HG03097 (cell line): ENCODE results near the gene CTNNBL1.

Source experiments
- ATAC-seq: cut with Tn5 transposase; IDR thresholded peaks from one replicate; pipeline ENCODE4 v1.9.1; 2021; ENCODE audit not compliant: unreplicated experiment, low FRiP score

Gene CTNNBL1

DNA sequence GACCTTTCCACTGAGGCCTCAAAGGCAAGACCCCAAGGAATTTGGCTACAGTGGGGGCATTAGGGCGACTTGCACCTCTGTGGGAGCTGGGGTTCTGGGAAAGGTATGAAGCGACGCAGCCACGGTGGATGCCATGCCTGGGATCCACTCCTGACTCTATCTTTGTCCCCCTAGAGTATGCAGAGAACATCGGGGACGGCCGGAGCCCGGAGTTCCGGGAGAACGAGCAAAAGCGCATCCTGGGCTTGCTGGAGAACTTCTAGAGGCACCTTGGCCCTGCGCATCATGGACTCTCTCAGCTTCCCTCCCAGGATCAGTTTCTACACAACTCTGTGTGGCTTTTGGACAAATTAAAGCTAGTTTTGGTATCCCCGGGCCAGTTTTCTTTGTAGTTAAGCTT, 177.9 kb downstream of the CTNNBL1 start:
- no peak for ATAC-seq

DNA sequence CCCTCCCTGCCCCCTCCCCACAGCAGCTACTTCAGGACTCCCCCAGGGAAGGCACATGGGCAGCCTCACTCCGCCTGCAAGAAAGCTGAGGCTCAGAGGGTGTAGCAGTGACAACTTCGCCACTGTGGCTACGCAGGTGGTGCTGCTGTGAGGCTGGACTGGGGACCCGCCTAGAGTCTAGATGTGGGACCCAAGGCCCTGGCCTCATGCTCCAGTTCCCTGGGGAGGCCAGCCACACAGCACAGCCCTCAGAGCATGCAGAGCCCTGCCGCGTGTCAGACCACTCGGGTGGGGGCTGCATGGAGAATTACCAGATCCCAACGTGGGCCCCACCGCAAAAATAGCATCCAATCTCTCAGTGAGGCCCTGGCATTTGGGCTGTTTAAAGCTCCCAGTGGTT, 178.3 kb downstream of the CTNNBL1 start:
- no peak for ATAC-seq

DNA sequence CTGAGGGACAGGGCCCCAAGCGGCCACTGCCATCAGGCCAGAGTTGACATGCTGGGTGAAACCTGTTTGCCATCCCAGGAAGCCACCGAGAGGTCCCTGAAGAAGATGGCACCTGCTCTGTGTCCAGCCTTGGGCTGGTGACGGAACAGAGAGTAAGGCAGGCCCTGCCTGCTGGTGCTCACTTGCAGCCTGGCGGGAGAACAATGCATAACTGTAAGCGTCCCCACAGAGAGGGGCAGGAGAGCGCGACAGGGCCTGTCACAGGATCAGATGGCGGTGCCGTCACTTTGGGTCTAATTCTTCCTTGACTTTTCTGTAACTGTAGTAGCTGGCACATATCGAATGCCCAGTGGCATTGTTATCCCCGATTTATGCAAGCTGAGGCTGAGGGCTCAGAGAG, 180.1 kb downstream of the CTNNBL1 start:
- no peak for ATAC-seq

DNA sequence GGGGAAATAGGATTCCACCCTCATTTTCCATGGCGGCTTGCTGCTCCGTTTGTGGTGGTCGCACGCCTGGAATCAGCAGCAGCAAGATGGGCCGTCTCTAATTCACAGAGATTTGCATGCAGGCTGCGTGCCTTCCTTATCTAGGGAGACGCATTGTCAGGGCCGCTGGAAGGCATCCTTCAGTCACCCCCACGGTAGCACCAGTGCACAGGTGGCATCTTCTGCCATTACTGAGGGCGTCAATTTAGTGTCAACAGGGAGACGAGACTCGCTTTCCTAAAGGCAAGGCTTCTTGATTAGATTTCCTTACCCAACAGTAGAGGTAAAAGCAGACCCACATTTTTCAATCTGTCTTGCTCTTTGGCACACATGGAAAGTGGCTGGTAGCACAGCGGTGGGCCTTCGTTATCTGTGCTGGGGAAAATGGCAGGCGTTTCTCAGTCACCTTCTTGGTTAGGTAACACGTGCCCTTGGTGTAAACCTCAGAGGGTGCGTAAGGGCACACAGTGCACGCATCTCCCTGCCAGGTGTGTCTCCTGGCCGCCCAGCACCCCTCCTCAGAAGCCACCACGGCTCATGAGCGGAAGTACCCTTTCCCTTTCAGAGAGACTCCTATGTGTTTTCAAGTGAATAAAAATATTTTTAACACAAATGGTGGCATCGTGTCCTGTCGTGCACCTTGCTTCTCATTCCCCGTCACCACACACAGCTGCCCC, 181.8 kb downstream of the CTNNBL1 start:
- no peak for ATAC-seq

DNA sequence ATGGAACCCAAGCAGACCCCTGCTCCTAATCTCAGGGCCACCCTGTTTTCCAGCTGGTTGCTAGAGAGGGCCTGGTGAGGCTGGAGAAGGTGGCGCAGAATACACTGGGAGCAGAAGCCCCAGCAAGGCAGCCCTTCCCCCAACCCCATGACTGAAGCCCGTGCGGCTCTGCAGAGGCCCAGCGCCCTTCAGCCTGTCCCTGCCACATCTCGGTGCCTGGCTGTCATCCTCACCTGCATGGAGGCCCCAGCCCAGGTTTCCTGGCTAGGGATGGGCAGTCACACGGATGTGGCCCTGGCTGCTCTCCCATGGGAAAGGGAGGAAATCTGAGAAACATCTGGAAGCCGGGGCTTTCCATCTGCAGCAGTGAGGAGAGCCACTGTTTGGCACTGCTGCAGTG, 183.0 kb downstream of the CTNNBL1 start:
- ATAC-seq: no peak

DNA sequence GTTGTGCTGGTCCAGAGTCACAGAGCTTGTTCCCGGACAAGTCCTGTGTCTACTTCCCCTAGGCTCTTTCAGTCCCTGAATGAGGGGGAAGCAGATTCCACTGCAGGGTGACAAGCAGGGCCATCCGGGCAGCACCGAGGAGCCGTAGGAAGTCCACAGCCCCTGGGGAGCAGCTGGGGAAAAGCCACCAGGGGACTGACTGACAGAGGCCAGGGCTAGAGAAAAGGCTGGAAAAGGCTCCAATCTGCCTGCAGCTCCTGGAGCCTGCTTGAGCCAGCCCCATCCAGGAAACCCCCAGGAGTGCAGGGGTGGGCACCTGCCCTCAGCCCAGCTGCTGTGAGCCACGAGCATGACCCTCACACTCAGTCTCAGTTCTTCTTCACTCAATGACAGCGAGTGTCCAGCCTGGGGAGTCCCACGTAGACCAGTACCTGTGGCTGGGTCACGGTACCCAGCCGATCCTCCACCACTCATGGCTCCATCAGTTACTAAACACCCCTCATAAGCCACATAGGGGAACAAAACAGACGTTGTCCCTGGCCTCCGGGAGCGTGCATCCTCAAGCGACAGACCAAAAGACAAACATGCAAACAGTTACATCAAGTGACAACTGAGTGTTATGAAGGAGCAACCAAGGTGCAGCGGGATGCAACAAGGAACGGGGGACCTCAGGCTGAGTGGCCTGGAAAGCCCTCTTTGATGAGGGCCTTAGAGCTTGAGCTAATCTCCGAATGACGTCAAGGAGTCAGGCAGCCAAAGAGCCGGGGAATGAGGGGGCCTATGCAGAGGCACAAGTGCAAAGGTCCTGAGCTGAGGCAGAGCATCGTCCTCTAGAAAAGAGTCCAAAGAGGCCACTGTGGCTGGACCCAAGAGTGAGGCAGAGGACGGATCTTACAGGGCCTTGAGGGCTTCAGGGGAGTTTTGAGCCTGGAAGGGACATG, 184.3 kb downstream of the CTNNBL1 start:
- no peak for ATAC-seq

DNA sequence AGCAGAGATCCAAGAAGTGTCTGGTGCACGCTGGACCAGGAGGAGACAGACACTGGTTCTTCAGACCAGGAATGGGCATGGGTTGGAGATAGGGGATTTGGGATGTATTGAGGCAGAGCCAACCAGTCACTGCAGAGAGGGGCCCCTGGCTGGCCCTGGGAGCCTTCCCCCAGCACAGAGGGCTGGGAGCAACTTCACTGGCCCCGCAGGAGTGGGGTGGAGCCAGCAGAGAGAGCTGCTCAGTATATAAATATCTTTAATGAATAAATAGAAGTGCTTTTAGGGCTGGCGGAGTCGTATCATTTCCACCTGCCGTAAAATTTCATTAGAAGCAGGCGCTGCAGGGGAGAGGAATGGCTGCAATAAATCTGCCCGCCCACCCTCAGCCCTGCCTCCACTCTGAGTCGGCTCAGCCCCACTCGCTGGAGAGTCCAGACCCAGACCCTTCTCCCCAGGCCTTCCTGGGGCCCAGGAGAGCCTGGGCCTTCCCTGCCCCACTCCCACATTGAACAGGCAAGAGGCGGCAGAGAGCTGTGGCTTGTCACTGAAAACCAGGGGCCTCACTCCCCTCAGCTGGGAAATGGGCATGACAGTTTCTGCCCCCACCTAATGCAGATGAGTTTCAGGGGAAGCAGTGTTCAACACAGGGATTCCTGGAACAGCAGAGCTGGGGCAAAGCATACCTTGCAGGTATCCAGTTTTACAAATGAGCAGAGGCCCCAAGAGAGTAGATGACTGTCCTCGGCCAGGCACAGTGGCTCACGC, 185.2 kb downstream of the CTNNBL1 start:
- no peak for ATAC-seq

DNA sequence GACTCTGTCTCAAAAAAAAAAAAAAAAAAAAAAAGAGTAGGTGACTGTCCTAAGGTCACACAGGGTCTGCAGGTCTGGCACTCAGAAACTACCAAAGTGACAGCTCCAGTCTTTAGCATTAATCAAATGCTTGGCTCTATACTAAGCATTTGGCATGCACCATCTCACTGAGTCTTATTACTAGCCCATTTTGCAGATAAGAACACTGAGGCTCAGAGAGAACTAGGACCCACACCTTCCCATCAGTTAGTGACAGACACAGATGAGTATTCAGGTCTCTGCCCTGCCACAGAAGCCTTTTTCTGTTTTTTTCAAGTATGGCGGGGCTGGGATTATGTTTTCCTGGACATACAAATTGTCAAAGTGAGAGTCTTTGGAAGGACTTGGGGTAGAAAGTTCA, 186.0 kb downstream of the CTNNBL1 start:
- no peak for ATAC-seq

DNA sequence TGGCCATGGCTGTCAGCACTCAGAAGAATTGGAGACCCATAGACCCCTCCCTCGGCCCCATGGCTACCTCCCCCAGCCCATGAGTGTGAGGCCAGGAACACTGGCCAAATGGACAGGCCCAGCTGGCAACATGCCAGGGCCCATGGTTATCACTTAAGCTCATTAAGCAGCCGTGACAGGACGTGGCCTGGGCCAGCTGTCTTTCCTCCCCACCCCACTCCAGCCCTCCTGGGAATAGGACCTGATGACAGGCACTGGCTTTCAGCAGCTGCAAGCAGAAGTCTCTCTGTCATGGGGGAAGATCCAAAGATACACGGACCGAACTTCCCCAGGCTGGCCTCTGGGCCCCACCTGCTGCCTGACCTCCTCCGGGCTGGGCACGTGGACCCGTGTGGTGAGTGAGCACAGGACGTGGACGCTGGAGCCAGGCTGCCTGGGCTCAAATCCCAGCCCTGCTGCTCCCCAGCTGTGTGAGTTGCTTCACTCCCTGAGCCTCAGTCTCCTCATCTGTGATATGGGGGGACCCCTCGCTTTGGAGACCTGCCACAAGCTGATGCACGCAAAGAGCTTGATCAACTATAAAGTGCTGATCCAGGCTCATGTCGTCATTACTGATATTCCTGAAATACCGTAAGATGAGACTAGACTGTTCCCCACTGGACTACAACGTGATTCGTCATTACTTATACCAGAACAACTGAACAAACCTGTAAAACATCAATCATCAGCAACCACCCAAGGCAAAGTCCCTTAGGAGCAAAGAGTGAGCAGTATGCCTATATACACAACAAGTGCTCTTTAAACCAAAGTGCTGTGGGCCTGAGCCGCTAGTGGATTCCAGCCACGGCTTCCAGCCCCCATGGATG, 187.1 kb downstream of the CTNNBL1 start:
- ATAC-seq: no peak

DNA sequence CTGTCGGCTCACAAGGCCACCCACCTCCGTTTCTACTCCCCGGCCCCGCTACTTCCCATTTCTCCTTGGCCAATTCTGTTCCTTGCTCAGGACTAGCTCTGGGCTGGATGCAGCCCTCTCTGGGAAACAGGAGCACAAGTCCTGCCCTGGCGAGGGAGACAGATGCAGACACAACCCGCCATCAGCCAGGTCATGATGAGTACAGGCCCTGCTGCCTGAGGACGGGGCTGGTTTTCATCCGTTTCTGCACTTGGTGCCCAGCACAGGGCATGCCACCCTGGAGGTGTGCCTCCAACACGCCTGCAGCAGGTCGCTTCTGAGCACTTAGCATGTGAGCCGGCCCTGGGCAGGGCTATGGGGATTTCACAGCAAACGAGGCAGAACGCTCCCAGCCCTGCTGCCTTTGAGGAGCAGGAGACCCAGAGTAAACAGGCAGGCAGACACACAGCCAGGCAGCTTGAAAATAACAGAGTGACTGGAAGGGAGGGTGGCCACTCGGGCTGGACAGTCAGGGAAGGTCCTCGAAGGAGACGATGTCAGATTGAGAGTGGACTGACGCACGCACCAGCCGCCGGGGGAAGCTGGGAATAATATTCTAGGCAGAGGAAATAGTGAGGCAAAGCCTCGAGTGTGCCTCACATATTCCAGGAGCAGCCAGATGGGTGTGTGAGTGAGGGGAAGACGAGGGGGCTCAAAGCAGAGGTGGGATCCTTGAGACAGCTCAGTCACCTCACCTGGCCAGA, 187.9 kb downstream of the CTNNBL1 start:
- no peak for ATAC-seq

DNA sequence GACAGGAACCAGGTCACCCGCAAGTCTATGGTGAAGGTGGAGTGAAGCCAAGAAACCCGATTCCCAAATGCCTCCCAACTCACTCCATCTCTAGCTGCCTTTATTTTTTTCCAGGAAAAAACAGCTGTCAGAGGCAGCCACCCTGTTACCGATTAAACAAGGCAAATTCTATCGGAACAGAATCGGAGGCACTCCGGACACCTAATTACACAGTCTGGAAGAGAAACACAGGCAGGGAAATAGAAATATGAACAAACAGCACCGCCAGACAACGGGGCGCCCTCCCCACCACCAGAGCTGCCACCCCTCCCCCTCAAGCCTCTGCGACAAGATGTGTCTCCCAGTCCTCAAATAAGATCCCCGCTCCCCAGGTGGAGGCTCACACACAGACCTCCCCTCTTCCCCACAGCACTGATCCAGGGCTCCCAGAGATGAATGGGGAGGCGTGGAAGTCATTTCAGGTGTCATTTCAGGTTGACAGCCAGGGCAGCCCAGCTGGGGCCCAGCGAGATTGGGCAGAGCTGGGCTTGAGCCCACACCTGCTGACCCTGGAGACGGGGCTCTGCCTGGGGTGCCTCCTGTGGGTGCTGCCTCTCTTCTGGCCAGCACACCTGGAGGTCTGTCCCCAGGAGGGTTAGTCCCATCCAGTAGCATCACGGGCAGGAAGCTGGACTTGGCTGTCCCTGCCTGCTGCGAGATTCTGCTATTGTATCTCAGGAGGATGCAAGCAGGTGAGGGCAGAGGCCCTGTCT, 189.3 kb downstream of the CTNNBL1 start:
- ATAC-seq: no peak

DNA sequence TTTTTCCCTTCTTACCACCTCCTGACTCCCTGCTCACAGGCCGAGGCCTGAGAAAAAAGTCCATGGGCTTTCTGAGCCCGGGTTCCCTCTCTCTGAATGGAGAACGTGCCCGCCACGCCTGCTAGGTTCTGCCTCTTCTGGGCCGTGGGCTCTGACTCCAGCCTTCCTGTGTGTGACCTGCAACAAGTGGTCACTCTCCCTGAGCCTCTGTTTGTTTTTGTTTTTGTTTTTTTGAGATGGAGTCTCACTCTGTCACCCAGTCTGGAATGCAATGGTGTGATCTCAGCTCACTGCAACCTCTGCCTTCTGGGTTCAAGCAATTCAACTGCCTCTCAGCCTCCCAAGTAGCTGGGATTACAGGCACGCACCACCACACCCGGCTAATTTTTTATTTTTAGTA, 191.2 kb downstream of the CTNNBL1 start:
- no peak for ATAC-seq

DNA sequence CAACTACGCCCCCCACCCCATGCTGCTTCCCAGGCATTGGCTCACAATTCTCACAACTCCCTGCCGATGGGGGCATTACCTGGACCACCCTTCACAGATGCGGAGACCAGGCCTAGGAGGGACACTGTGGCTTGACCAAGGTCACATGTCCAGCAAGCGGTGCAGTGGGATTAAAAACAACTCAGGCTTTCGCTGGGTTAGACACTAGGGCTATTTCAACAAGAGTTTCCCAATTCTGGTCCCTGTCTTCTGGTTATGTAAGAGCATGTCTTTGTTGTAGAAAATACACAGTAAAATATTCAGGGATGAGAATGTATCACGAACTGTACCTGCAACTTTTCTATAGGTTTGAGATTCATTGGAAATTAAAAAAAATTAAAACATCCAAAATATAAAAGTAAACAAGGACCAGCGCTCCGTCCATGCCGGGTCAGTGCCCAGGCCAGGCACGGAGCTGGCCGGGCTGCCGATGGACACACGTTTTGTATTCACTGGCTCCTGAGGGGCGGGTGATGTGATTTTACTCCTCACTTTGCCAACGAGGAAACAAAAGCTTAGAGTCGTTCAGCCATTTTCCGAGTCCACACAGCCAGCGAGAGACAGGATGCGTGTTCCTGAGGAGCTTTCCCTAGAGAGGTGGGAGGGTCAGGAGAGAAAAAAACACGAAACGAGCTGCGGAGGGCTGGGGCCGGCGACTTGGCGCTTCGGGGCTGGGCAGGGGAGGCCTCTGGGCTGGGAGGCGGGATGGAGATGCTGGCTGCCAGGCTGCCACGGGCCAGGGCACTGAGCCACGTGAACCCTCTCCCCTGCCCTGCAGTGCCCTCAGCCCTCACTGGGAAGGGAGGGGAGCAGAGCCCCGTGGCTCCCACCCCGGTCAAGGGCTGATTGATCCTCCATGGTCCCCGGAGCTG, 192.0 kb downstream of the CTNNBL1 start:
- no peak for ATAC-seq

DNA sequence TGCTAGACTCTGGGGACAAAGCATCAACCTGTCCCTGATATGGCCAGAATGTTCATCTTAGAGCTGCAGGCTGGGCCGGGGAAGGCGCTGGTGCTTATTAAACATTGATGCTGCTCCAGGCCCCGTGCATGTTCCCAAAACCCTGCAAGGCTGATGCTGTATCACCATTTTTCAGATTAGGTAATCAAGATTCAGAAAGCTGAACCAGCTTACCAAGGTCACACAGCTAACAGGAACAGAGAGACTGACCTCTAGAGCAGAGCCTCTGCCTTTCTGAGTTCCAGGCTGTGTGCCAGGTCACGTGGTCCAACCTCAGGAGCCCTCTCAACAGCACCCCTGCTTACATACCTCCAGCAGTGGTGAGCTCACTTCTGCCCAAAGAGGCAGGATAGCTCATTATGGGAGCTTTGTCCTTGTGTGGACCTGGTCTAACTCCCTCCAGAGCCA, 193.0 kb downstream of the CTNNBL1 start:
- no peak for ATAC-seq

DNA sequence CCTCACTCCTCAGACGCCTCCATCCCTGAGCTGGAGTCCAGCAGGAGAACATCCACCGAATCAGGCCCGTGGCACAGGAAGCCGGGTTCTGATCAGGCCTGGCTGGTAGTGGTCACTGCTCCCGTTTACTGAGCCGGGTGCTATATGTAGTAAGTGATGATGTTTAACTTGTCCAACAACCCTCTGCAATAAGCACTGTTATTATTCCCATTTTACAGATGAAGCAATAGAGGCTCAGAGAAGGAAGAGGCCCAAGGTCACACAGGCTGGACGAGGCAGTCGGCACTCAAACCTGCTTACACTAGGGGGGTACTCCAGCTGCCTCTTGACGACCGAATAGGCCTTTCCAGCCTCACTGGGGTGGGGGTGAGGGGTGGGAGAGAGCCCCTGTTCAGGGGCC, 194.8 kb downstream of the CTNNBL1 start:
- ATAC-seq: no peak

DNA sequence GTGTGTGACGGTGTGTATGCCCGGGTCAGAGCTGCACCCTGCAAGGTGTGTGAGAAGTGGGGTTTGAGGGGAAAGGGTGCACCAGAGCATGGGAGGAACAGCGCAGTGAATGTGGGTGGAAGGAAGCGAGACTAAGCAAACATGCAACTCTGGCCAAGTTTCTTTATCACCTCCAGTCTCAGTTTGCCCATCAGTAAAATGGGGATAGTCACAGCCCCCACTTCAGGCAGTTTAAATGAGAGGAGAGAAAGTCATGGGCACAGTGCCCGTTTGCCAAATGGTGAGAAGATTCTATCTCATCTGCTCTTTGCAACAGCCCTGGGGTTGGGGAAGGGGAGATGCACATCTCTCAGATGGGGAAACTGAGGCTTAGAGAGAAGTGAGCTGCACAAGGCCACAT, 196.3 kb downstream of the CTNNBL1 start:
- ATAC-seq: no peak

DNA sequence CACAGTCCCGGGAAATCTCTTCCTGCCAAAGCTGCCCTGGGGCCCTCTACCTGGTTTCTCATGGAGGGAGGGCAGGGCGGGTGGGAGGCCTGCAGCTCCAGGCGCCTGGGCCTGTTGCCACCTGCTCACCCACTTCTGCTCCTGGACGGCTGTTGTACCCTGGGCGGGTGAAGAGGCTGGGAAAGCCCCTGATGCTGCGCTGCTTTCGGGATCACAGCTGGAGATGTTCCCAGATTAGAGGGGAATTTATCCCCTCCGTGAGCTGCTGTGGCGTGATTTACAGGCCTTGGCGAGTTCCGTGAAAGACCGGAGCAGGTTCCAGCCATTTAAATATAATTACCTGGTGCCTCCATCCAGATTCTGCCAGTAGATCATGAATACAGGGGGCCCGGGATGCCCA, 196.8 kb downstream of the CTNNBL1 start:
- no peak for ATAC-seq

DNA sequence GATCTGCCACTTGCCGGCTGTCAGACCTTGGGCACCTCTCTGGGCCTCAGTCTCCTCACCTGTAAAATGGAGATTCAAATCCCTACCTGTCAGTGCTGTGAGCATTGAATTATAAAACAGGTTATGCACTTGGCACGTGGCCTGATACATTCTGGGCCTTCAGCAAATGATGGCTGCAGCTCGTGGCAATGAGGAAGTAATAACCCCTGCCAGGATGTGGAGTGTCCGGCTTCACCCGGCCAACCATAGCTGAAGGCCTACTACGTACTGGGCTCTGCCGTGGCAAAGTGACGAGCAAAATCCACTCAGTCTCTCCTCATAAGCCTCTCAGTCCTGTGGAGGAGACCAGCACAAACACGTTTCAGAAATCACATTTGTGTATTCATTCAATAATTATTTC, 198.2 kb downstream of the CTNNBL1 start:
- ATAC-seq: no peak
